Tibial artery (tissue), 4 donors: ENCODE results near the gene SLC9A3.
A peak's percentile ranks its signal among the peaks of the same experiment; 100 is the strongest.
"Not testable (repeated sequence)": the region's sequence is repeated elsewhere in the genome, so short reads cannot be mapped to it uniquely, and the experiment has no call there.

Experiments
- DNase-seq, 2 donors: peaks; one replicate each; pipeline ENCODE4 v3.0.0-alpha.2; 2019
- H3K27ac ChIP-seq, 2 donors: fragments of 200-600 bp; sonication (generic) in 1 of 2; 1 replicate in 1 of 2; 2 replicates in 1 of 2; pipeline ENCODE4 v1.5.1; 2018 to 2019; ENCODE audit warnings: mild to moderate bottlenecking in 1 of 2
- H3K27me3 ChIP-seq, 2 donors: fragments of 200-600 bp; sonication (generic) in 1 of 2; one replicate each; pipeline versions ENCODE4 v1.5.1 to v1.6.0; 2016 to 2019
- H3K36me3 ChIP-seq, 3 donors: fragments of 200-600 bp; sonication (generic) in 2 of 3; one replicate each; pipeline ENCODE4 v1.5.1; 2016 to 2019; ENCODE audit warnings: mild to moderate bottlenecking in 2 of 3
- H3K4me1 ChIP-seq, 4 donors: fragments of 200-600 bp; sonication (generic) in 2 of 4; 1 replicate in 3 of 4; 2 replicates in 1 of 4; pipeline ENCODE4 v1.5.1; 2016 to 2019
- H3K4me3 ChIP-seq, 2 donors: fragments of 200-600 bp; sonication (generic) in 1 of 2; 1 replicate in 1 of 2; 2 replicates in 1 of 2; pipeline ENCODE4 v1.5.1; 2018 to 2019; ENCODE audit warnings: mild to moderate bottlenecking in 2 of 2
- H3K9me3 ChIP-seq, 3 donors: fragments of 200-600 bp; sonication (generic) in 1 of 3; one replicate each; pipeline ENCODE4 v1.5.1; 2016 to 2019
- CTCF ChIP-seq, 2 experiments: fragments of 200-600 bp in 1 of 2; fragments of 450-650 bp in 1 of 2; IDR thresholded peaks; one replicate each; pipeline ENCODE4 v1.5.1; 2017 to 2019; ENCODE audit warnings: antibody characterized with exemption in 2 of 2, mild to moderate bottlenecking in 1 of 2, moderate library complexity in 1 of 2
- intact Hi-C: fragments of 100-400 bp; cut with DNase I; formaldehyde crosslinking; loops from one replicate; pipeline ENCODE4 v1.15.0; 2023; ENCODE audit warnings: low total_unique reads

Gene SLC9A3

DNA sequence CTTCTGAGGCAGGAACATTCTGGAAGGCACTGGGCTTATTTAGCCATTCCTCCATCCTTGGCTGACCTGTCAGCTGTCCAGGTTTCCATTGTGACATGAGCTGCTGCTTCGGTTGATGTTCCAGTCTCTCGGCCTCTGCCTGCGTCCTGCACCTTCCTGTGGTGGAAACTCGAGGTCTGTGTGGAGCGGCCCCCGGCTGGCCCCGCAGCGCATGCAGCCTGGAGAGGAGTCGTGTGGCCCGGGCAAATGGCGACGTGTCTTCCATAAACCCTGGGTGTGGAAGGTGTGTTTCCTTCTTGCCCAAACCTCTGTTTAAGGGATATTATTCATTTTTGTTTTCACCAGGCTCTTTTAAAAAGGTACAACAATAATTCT is 36.5 kb upstream of the SLC9A3 start:
- Histone ChIP-seq H3K27ac (no peak overlapping the region), H3K27me3 (peaks cover 0 to 33% of the 10 kb centered on the region in 2 donors), H3K4me1 (no peaks in the 10 kb centered on the region), H3K4me3 (no peak overlapping the region), H3K9me3 (no peaks in the 10 kb centered on the region), H3K36me3 (no peaks in the 10 kb centered on the region)
- peak in 1 of 2 donors; percentile 12 for DNase-seq
- intact Hi-C loops = no loop called here
- no peak for TF ChIP-seq CTCF (IDR thresholded peaks at IDR 0.05)

DNA sequence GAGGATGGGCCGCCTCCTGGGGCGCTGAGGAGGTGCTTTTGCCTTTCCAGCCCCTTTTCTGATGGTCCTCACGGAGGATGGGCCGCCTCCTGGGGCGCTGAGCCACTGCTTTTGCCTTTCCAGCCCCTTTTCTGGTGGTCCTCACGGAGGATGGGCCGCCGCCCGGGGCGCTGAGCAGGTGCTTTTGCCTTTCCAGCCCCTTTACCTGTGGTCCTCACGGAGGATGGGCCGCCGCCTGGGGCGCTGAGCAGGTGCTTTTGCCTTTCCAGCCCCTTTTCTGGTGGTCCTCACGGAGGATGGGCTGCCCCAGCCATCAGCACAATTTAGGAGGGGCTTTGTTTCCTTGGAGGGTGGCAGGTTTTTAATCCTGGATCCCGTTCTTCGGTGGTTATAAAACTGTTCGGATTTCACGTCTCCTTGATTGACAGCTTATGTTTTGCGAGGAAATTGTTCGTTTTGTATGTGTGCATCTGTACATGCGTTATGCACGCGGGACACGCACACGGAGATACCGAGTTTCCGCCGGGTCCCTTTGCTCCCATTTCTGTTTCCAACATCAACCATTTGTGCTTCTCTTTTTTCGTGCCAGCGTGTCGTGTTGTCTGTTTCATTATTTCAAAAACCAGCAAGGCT is 34.7 kb upstream of the SLC9A3 start:
- Histone ChIP-seq H3K27ac (no peak overlapping the region), H3K9me3 (no peaks in the 10 kb centered on the region), H3K4me1 (no peaks in the 10 kb centered on the region), H3K36me3 (no peaks in the 10 kb centered on the region), H3K4me3 (no peak overlapping the region), H3K27me3 (peaks cover 0 to 36% of the 10 kb centered on the region in 2 donors)
- peak in 1 of 2 donors; percentile 5 for DNase-seq
- no peak for TF ChIP-seq CTCF (IDR thresholded peaks at IDR 0.05)
- intact Hi-C loops = no loop called here

- peak in 1 of 2 donors; percentile 3 for DNase-seq
- H3K9me3 ChIP-seq = no peaks in the 10 kb centered on the region
- TF ChIP-seq CTCF (IDR thresholded peaks at IDR 0.05) = no peak
- H3K27me3 ChIP-seq = peaks cover 0 to 36% of the 10 kb centered on the region in 2 donors
- no peaks in the 10 kb centered on the region for H3K4me1 ChIP-seq
- intact Hi-C loops = no loop called here
- H3K27ac ChIP-seq = no peak overlapping the region
- no peaks in the 10 kb centered on the region for H3K36me3 ChIP-seq
- H3K4me3 ChIP-seq = no peak overlapping the region
Measured at GRCh38 chr5:558326-558725, 34.1 kb upstream of the SLC9A3 start.

GRCh38 chr5:557917-558316 is 33.7 kb upstream of the SLC9A3 start:
- intact Hi-C loops, H3K27ac ChIP-seq, H3K4me3 ChIP-seq, H3K36me3 ChIP-seq, H3K9me3 ChIP-seq, H3K4me1 ChIP-seq: not testable (repeated sequence)
- DNase-seq = peak in 1 of 2 donors; percentile 10
- peaks cover 0 to 36% of the 10 kb centered on the region in 2 donors for H3K27me3 ChIP-seq

GRCh38 chr5:556909-557441 is 32.7 kb upstream of the SLC9A3 start:
- intact Hi-C loops = no loop called here
- no peak for TF ChIP-seq CTCF (IDR thresholded peaks at IDR 0.05)
- Histone ChIP-seq H3K36me3 (no peaks in the 10 kb centered on the region), H3K4me3 (no peak overlapping the region), H3K9me3 (no peaks in the 10 kb centered on the region), H3K27ac (no peak overlapping the region), H3K4me1 (no peaks in the 10 kb centered on the region), H3K27me3 (peaks cover 0 to 36% of the 10 kb centered on the region in 2 donors)
- peak in 1 of 2 donors; percentile 7 for DNase-seq

DNA sequence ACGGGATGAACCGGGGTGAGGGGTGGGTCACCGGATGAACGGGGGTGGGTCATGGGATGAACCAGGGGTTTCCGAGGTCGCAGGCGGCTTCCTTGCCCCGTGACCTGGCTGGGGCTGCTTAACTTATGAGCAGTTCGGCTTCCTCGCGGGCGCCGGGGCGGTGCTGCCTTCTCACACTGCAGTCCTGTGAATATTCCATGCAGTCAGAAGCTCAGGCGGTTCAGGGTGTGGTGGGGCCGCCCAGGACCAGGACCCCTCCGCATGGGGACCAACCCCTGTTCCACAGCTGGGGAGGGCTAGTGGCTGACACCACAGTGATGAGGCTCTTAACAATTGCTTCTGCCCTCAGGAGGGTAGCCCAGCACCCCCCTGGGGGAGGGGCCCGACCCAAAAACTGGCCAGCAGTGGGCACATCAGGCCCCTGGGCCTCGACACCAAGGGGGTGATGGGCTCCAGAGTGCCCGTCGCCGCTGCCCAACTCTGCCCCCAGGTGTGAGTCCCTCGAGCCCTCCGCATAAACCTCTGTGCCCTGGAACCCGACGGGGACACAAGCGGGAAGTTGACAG is 30.9 kb upstream of the SLC9A3 start:
- intact Hi-C loops = no loop called here
- Histone ChIP-seq H3K4me1 (no peaks in the 10 kb centered on the region), H3K36me3 (no peaks in the 10 kb centered on the region), H3K27me3 (peaks cover 0 to 23% of the 10 kb centered on the region in 2 donors), H3K27ac (no peak overlapping the region), H3K4me3 (no peak overlapping the region), H3K9me3 (no peaks in the 10 kb centered on the region)
- no peak for TF ChIP-seq CTCF (IDR thresholded peaks at IDR 0.05)
- no peak for DNase-seq
